Right lobe of liver (tissue), 6 donors: ENCODE results near the gene NCMAP. TPM values are rescaled to one million over a fixed set of nuclear protein-coding genes. Genes with fewer than 3 reads are reported as not detected.

Source experiments
- ATAC-seq, 4 donors: fragments of 200-7000 bp; cut with Tn5 transposase; one replicate each; pipeline ENCODE4 v1.9.1; 2020; ENCODE audit warnings: mild to moderate bottlenecking in 4 of 4, moderate library complexity in 4 of 4
- DNase-seq, 3 donors: peaks; one replicate each; pipeline ENCODE4 v3.0.0-alpha.2; 2020
- H3K27ac ChIP-seq, 3 donors: fragments of 200-600 bp; one replicate each; pipeline ENCODE4 v1.8.0; 2022
- H3K27me3 ChIP-seq, 2 donors: fragments of 200-600 bp; one replicate each; pipeline ENCODE4 v1.8.0; 2022
- H3K36me3 ChIP-seq, 4 donors: fragments of 200-600 bp; sonication (generic) in 1 of 4; one replicate each; pipeline versions ENCODE4 v1.5.1 to v1.8.0; 2017 to 2022; ENCODE audit warnings: control low read depth in 1 of 4
- H3K4me1 ChIP-seq, 4 donors: fragments of 200-600 bp; sonication (generic) in 1 of 4; one replicate each; pipeline versions ENCODE4 v1.5.1 to v1.8.0; 2017 to 2022; ENCODE audit warnings: control low read depth in 1 of 4
- H3K4me3 ChIP-seq, 3 donors: fragments of 200-600 bp; one replicate each; pipeline ENCODE4 v1.8.0; 2022
- H3K9me3 ChIP-seq, 4 donors: fragments of 200-600 bp; sonication (generic) in 1 of 4; one replicate each; pipeline versions ENCODE4 v1.5.1 to v1.8.0; 2017 to 2022; ENCODE audit warnings: control low read depth in 1 of 4
- CTCF ChIP-seq, 4 donors: fragments of 200-600 bp in 3 of 4; fragments of 450-650 bp in 1 of 4; IDR thresholded peaks; one replicate each; pipeline versions ENCODE4 v1.5.1 to v1.8.0; 2016 to 2022; ENCODE audit warnings: antibody characterized with exemption in 4 of 4, mild to moderate bottlenecking in 2 of 4
- POLR2A ChIP-seq: fragments of 450-650 bp; IDR thresholded peaks from one replicate; pipeline ENCODE4 v1.6.1; 2017; ENCODE audit warnings: antibody characterized with exemption, mild to moderate bottlenecking
- WGBS: methylation state at CpG from one replicate; pipeline ENCODE4 v1.1.6; 2018; ENCODE audit warnings: low coverage, low lambda C conversion rate; ENCODE audit not compliant: insufficient coverage; ENCODE audit errors: missing lambda C conversion rate; 5-methylcytosine and 5-hydroxymethylcytosine counted together
- intact Hi-C, 2 donors: fragments of 100-400 bp; cut with DNase I; formaldehyde crosslinking; loops; one replicate each; pipeline versions ENCODE4 v1.11.2 to v1.14.1; 2022
- total RNA-seq, 6 experiments: library from RNA; depleted of rRNA in 2 of 6; stranded (reverse); fragments of >200 nt in 2 of 6; fragmentation: NEBNext Ultra II Directional in 3 of 6; extraction: Animal tissue kit (Norgen Biotek cat#: 25700) in 3 of 6; gene quantifications; one replicate each; pipeline versions ENCODE4 v1.1.0 to v1.2.4, GENCODE V29; 2016 to 2023
- donor health status: DM: no; HTN: yes; CAD: no.
- donor health status: DM: no; HTN: no; CAD: no.
- donor health status: DM: no; HTN: no; CAD: no.
- donor health status: DM: no; HTN: yes; CAD: no.
- donor health status: DM: no; HTN: yes; CAD: no.

NCMAP gene
- total RNA-seq, 6 experiments from 2014 or later: 0.81 to 2.6 (median 0.99) TPM

GRCh38 chr1:24605534-24606295, 49.8 kb downstream of the NCMAP start:
- intact Hi-C loops: no loop called here
- no peak overlapping the region for H3K4me3 ChIP-seq
- ATAC-seq (peak; percentile 94 to 97 (median 95)), DNase-seq (peak; percentile 57 to 89 (median 85))
- no peaks in the 10 kb centered on the region for H3K36me3 ChIP-seq
- WGBS: 81% methylated on average over 7 of the region's 19 CpGs
- H3K27ac ChIP-seq: peak overlapping the region in 2 of 3 donors; percentile 49 to 52
- no peaks in the 10 kb centered on the region for H3K27me3 ChIP-seq
- H3K9me3 ChIP-seq: no peaks in the 10 kb centered on the region
- TF ChIP-seq POLR2A (no peak), CTCF (IDR thresholded peaks at IDR 0.05) (no peak)
- peaks cover 0 to 18% (median 6%) of the 10 kb centered on the region in 4 donors for H3K4me1 ChIP-seq

- intact Hi-C loops: no loop called here
- Histone ChIP-seq H3K4me1 (peaks cover 0 to 18% (median 6%) of the 10 kb centered on the region in 4 donors), H3K9me3 (no peaks in the 10 kb centered on the region), H3K27ac (peak overlapping the region in 2 of 3 donors; percentile 49 to 52), H3K27me3 (no peaks in the 10 kb centered on the region), H3K4me3 (no peak overlapping the region), H3K36me3 (no peaks in the 10 kb centered on the region)
- TF ChIP-seq POLR2A (no peak), CTCF (IDR thresholded peaks at IDR 0.05) (no peak)
- DNase-seq (no peak), ATAC-seq (no peak)
- whole genome bisulfite sequencing: 93% methylated on average over 2 of the region's 3 CpGs
These were observed 50.4 kb downstream of the NCMAP start for GRCh38 chr1:24606296-24606605.

- DNase-seq (no peak), ATAC-seq (peak in 1 of 4 donors; percentile 21)
- Histone ChIP-seq H3K4me3 (no peak overlapping the region), H3K27ac (no peak overlapping the region), H3K4me1 (peaks cover 0 to 18% (median 6%) of the 10 kb centered on the region in 4 donors), H3K27me3 (no peaks in the 10 kb centered on the region), H3K9me3 (no peaks in the 10 kb centered on the region), H3K36me3 (no peaks in the 10 kb centered on the region)
- intact Hi-C loops: no loop called here
- 88% methylated on average over 2 of the region's 2 CpGs for WGBS
- TF ChIP-seq CTCF (IDR thresholded peaks at IDR 0.05) (no peak), POLR2A (no peak)
These were observed 50.7 kb downstream of the NCMAP start for GRCh38 chr1:24606621-24607020.

- H3K4me1 ChIP-seq: peaks cover 0 to 18% (median 6%) of the 10 kb centered on the region in 4 donors
- H3K9me3 ChIP-seq: no peaks in the 10 kb centered on the region
- intact Hi-C loops: no loop called here
- no peak overlapping the region for H3K4me3 ChIP-seq
- TF ChIP-seq POLR2A (no peak), CTCF (IDR thresholded peaks at IDR 0.05) (no peak)
- H3K36me3 ChIP-seq: no peaks in the 10 kb centered on the region
- DNase-seq (no peak), ATAC-seq (peak; percentile 46 to 63 (median 55))
- WGBS: 43% methylated on average over 2 of the region's 3 CpGs
- H3K27me3 ChIP-seq: no peaks in the 10 kb centered on the region
- no peak overlapping the region for H3K27ac ChIP-seq
These were observed 54.1 kb downstream of the NCMAP start for GRCh38 chr1:24609949-24610517.
